ENCODE results near the gene ASCL1.

- TF ChIP-seq CTCF (conservative IDR thresholded peaks at IDR 0.05; ENCODE audit: low read length) = no peak
- no peak for TF ChIP-seq EZH2phosphoT487 (IDR thresholded peaks at IDR 0.05; ENCODE audit: borderline replicate concordance, low read depth, low read length)
Observed at GRCh38 chr12:102954134-102954533, 3.3 kb upstream of the ASCL1 start.

Data from OCI-LY7 (cell line).